GM21825 (cell line): Measurements from ENCODE around the gene AGL.
"Not testable (repeated sequence)": the region's sequence is repeated elsewhere in the genome, so short reads cannot be mapped to it uniquely, and the experiment has no call there.

Experiments used
- ATAC-seq: cut with Tn5 transposase; IDR thresholded peaks from one replicate; pipeline ENCODE4 v1.9.1; 2021; ENCODE audit warnings: mild to moderate bottlenecking, moderate library complexity; ENCODE audit not compliant: unreplicated experiment

The AGL gene

GRCh38 chr1:99972066-99972465, 121.9 kb downstream of the AGL start:
- not testable (repeated sequence) for ATAC-seq
